Mucosa of gallbladder (tissue), 1 donor: ENCODE results near the gene ARL6IP4. TPM values are rescaled to one million over a fixed set of nuclear protein-coding genes. Genes with fewer than 3 reads are reported as not detected.

Experiments
- DNase-seq: peaks from one replicate; pipeline ENCODE4 v3.0.0-alpha.2; 2020; ENCODE audit warnings: low spot score
- total RNA-seq: library from RNA; stranded (reverse); gene quantifications from one replicate; pipeline ENCODE4 v1.2.1, GENCODE V29; 2021
- donor health status: DM: no; HTN: no; CAD: no.

ARL6IP4 gene
- total RNA-seq, 1 donor from 2014 or later, result 169 TPM

GRCh38 chr12:122958198-122958888, 22.1 kb upstream of the ARL6IP4 start:
- no peak for DNase-seq

DNA sequence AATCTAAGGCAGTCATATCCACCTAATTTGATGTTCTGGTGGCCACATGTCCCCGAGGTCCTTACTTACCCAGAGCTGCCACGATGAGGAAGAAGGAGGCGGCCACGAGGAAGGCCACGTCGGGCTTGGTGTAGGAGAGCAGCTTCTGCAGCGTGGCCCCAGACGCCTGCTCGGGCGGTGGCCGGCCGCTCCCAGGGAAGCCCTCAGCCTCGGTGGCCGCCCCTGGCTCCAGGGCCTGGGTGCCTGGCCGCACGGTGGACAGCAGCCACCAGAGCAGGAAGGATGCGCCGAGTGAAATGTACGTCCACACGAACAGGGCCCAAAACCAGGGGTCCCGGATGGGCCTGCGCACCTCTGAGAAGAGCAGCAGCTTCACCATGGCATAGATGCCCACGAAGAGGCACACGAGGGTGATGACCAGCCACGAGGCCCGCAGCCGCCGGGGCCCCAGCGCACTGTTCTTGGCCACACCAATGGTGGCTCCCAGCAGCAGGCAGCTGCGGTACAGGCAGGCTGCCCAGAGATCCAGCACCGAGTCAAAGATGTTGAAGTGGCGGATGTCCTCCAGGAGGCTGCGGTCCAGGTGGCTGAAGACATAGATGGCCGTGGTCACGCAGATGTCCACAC, 20.8 kb upstream of the ARL6IP4 start:
- no peak for DNase-seq

DNA sequence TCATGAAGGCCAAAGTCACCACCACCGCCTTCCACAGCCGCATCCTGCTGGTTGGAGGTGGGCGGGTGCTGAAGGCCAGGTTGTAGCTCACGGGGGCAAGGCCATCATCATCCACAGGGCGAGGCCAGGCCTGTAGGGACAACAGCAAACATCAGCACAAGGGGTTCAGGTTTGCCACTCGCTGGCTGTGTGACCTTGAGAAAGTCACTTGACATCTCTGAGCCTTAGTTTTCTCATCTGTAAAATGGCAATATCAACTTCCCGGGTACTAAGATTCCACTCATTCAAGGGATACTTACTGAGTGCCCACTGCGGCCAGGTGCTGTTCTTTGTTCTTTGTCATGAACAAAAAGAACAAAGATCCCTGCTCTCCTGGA, 20.3 kb upstream of the ARL6IP4 start:
- DNase-seq, result no peak

- no peak for DNase-seq
Measured at GRCh38 chr12:122961531-122962329, 18.8 kb upstream of the ARL6IP4 start.

DNA sequence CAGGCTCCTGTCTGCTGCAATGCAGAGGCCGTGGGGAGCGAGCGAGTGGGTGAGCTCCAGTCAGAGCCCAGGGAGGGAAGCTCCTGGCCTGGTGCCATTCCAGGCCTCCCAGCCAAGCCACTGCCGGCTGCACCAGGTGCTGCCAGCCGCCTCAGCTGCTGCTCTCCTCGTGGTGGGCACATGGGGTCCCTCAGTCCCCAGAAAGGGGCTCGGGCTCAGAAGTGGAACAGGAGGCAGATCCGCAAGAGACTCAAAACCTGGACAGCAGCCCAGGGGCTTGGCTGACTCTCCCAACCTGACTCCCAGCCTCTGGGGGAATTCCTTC, 16.6 kb upstream of the ARL6IP4 start:
- no peak for DNase-seq

DNA sequence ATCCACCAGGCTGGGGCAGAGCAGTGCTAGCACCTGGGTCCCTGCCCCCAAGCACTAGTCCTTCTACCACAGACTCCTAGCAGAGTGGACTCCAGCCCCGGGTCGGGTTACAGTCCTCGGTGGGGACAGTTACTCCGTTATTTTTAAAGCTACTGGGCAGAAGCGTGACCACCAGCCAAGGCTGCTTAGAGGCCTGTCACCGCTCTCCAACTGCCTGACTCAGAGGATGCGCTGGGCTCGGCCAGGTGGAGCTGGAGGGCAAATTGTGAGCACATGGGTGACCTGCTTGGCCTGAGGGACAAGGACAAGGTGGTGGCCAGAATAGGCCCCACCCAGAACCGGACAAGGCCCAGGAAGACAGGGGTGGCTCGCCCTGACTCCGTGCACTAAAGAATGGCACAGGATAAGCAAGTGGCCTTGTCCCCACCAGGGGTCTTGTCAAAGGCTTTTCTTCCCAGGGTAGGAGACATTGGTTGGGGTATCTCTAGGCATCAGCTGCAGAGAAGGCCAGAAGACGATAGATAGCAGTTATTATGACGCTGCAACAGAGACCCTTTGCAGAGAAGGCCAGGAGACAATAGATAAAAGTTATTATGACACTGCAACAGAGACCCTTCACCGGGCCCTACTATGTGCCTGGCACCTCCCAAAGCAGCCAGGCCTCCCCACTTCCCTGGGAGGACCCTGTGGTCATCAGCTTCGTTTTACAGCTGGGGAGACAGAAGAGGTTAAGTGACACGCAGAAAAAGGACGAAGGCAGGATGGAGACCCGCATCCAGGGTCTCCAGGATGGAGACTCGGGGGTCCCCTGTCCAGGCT, 15.8 kb upstream of the ARL6IP4 start:
- no peak for DNase-seq

DNA sequence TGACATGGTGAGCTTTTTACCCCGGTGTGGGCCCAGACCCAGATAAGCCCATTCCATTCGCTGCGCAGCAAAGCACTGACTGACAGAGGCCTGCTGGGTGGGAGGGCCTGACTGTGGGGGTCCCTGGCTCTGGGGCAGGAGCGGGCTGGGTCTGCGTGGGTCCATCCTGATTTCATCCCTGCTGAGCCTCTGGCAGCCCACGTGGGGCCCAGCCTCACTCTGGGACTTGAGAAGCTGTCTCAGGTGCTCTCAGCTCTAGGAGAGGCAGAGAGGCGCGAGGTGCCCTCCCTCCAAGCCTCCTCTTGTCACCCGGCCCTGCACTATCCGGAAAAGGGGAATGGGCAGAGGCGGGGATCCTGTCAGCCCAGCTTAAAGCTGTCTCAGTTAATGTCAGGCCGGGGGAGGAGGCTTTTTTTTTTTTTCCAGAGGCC, 15.1 kb upstream of the ARL6IP4 start:
- no peak for DNase-seq

DNA sequence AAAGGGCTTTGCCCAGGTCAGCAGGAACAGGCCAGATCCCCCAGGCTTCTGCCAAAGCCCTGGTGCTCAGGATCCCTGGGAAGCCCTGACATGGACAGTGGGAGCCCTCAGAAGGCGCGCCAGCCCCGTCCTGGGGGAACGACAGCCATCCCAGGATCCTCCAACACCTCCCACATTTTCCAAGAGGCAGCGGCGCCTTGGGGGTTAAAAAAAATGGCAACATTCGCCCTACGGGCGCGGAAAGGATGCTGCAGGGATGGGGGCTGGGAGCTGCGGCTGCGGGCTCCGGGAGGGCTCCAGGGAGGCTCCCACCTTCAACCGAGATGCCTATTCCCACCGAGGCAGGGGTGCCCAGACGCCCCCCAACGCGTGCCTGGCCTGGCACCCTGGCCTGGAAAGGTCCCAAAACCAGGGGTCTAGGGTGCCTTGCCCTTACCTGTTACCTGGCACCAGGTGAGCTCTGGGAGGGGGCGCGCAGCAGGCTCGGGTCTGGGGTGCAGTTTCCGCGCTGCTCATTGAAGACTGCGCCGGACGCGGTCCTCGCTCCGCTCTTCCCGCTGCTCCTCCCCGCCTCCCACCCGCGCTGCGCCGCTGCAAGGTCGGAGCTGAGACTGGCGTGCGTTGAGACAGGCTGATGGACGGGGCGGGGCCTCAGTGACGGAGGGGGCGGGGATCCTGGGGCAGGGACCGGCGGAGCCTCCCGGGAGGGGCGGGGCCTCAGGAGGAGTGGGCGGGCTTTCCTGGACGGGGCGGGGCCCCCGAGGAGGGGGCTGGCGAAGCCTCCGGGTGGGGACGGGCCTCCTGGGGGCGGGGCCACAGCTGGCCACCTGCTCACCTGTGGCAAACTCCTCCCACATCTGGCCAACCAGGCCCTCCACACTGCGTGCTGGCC, 14.4 kb upstream of the ARL6IP4 start, which contains the start of gene ABCB9:
TSS of gene ABCB9 (minus strand) at position 613 of the 892 bp plus-strand sequence. CDS start 6,228 bp downstream, outside the sequence.
- peak; percentile 93 for DNase-seq

DNA sequence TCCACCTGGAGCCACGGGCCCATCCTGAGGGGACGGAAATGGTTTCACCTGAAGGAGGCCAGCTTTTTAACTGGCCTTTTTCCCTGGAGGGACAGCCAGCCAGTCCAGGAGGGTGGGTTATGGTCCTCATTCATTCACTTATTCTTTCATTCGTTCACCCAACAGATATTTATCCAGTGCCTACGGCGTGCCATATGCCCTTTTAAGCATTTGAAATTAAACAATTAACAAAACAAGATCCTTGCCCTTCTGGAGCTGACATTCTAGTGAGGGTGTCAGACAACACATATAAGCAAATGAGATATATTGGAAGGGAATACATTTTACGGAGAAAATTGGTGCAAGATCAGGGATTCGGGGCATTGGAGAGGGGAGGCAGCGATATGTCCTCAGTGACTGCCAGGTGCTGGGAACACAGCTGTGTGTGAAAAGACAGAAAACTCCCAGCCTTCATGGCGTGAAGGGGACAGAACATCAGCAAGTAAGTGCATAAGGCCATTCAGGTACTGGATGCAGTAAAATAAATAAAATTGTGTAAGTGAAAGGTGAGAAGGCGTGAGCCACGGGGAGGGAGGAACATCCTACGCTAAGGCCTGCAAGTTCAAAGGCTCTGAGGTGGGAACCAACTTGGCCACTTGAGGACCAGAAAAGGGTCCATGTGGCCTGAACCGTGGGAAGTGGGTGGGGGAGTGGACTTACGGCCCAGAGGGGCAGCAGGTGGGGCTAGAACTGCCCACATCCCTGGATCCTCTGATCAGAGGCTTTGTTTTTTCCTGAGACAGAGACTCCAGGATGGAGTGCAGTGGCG, 13.5 kb upstream of the ARL6IP4 start:
- no peak for DNase-seq

DNA sequence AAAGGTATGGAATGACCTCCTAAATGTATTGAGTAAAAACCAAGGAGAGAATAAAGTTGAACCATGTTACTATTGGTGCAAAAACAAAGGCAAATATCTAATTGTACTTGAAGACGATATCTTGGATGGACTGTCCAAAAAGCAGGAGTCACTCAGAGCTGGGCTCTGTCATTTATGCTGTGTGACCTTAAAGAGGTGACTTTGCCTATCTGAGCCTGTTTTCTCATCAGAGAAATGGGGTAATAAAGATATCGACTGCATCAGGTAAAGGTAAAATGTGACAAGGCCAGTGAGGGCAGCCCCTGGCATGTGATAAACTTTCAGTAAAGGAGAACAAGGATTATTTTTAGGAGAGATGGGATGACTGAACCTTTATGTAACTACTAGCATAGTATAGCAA, 12.4 kb upstream of the ARL6IP4 start:
- DNase-seq, result no peak

DNA sequence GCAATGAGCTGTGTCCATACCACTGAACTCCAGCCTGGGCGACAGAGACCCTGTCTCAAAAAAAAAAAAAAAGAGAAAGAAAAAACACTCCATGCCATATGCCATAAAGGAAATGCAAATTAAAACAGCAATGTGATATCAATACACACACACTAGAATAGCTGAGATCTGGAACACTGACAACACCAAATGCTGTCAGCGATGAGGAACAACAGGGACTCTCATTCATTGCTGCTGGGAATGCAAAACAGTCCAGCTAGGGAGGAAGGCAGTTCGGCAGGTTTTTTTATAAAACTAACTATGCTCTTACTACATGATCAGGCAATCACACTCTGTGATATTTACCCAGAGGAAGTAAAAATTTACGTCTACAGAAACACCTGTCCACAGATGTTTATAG, 10.8 kb upstream of the ARL6IP4 start:
- no peak for DNase-seq

- DNase-seq, result peak; percentile 99
Measured at GRCh38 chr12:122974274-122974891, 6.1 kb upstream of the ARL6IP4 start.

- peak; percentile 92 for DNase-seq
Measured at GRCh38 chr12:122974892-122975789, 5.3 kb upstream of the ARL6IP4 start, which contains the start of gene OGFOD2. Gene OGFOD2, plus strand, starts transcription at chr12:122975244. Its CDS starts 8 bp downstream, at chr12:122975252.

DNA sequence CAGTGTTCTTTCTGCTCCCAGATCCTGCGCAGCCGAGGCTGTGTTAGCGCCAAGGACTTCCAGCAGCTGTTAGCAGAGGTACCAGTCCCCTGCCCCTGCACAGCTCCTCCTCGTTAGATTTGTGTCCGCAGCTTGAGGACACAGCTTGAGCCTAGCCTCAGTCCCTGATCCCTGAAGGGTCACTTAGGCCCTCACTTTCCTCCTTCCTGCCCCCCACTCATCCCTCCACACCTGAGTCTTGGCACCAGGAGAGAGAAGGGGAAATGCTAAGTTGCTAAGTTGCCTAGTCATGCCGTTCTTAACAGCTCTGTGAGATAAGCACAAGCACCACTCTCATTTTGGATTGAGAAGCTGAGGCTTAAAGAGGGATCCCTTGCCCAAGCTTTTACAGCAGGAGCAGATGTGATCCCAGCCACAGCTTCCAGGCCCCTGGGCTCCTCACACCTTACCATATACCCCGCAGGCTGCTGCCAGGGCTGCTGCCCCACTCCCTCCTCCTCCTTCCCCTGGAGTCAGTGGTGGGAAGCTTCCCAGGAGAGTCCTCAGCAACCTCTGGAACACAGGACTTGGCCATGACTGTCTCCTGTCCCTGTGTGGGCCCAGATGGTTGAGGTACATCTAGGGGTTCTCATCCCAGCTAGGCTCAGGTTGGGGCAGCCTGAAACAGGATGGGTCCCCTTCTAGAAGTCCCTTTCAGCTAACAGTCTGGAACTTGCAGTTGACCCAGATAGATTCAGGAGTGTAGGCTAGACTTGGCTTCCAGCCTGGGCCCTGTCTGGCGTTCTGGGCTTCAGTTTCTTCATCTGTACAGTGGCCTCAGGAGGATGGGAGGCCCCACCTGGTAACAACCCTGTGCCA, 4.5 kb upstream of the ARL6IP4 start:
- DNase-seq, result no peak

- DNase-seq, result no peak
Measured at GRCh38 chr12:122976648-122976975, 3.9 kb upstream of the ARL6IP4 start.

- DNase-seq, result no peak
Measured at GRCh38 chr12:122977153-122977552, 3.3 kb upstream of the ARL6IP4 start.

GRCh38 chr12:122977655-122978392, 2.7 kb upstream of the ARL6IP4 start:
- no peak for DNase-seq
